SK-N-SH treated with all-trans-retinoic acid at 6 μM for 48 hours (cell line): Measurements from ENCODE around the gene KARS1.

ENCODE experiments used
- ATAC-seq: fragments of 200-7000 bp; cut with Tn5 transposase; 3 replicates; pipeline ENCODE4 v1.9.1; 2020; ENCODE audit warnings: mild to moderate bottlenecking, moderate library complexity
- ARNTL ChIP-seq: fragments of 450-650 bp; formaldehyde crosslinking; IDR thresholded peaks from 2 replicates; pipeline ENCODE4 v1.5.0; 2020; ENCODE audit warnings: low read depth, mild to moderate bottlenecking, moderate library complexity, borderline replicate concordance
- BACH2 ChIP-seq: fragments of 250-450 bp; sonication (Bioruptor Pico); IDR thresholded peaks from 2 replicates; pipeline ENCODE4 v1.9.0; 2021; ENCODE audit warnings: mild to moderate bottlenecking, borderline replicate concordance
- CREB5 ChIP-seq: fragments of 250-450 bp; sonication (Bioruptor Pico); IDR thresholded peaks from 2 replicates; pipeline ENCODE4 v1.5.1; 2020; ENCODE audit warnings: low read depth, mild to moderate bottlenecking, moderate library complexity
- CSDC2 ChIP-seq: fragments of 250-450 bp; sonication (Bioruptor Pico); IDR thresholded peaks from 2 replicates; pipeline ENCODE4 v1.5.0; 2020; ENCODE audit warnings: mild to moderate bottlenecking, moderate library complexity
- CSRNP3 ChIP-seq: fragments of 250-450 bp; sonication (Bioruptor Pico); IDR thresholded peaks from 2 replicates; pipeline ENCODE4 v1.5.1; 2021; ENCODE audit warnings: mild to moderate bottlenecking, moderate library complexity
- ESRRG ChIP-seq: fragments of 250-450 bp; sonication (Bioruptor Pico); IDR thresholded peaks from 2 replicates; pipeline ENCODE4 v1.6.1; 2021; ENCODE audit warnings: mild to moderate bottlenecking
- GLIS3 ChIP-seq: fragments of 250-450 bp; sonication (Bioruptor Pico); IDR thresholded peaks from 2 replicates; pipeline ENCODE4 v1.5.0; 2020; ENCODE audit warnings: mild to moderate bottlenecking, moderate library complexity
- ISL1 ChIP-seq: fragments of 250-450 bp; sonication (Bioruptor Pico); IDR thresholded peaks from 2 replicates; pipeline ENCODE4 v2.1.2; 2022; ENCODE audit warnings: mild to moderate bottlenecking, moderate library complexity
- OSR1 ChIP-seq: fragments of 250-450 bp; sonication (Bioruptor Pico); IDR thresholded peaks from 2 replicates; pipeline ENCODE4 v1.8.0; 2022; ENCODE audit warnings: moderate library complexity, mild to moderate bottlenecking, inconsistent platforms
- POU6F1 ChIP-seq: fragments of 250-450 bp; sonication (Bioruptor Pico); IDR thresholded peaks from 2 replicates; pipeline ENCODE4 v1.8.0; 2021; ENCODE audit warnings: low read depth, mild to moderate bottlenecking, moderate library complexity, borderline replicate concordance
- PPARA ChIP-seq: fragments of 250-450 bp; sonication (Bioruptor Pico); IDR thresholded peaks from 2 replicates; pipeline ENCODE4 v1.5.0; 2020; ENCODE audit warnings: mild to moderate bottlenecking, borderline replicate concordance
- RARB ChIP-seq: fragments of 250-450 bp; sonication (Bioruptor Pico); IDR thresholded peaks from 2 replicates; pipeline ENCODE4 v1.8.0; 2021; ENCODE audit warnings: mild to moderate bottlenecking, moderate library complexity
- SNAI2 ChIP-seq: fragments of 250-450 bp; sonication (Bioruptor Pico); IDR thresholded peaks from 2 replicates; pipeline ENCODE4 v1.5.0; 2020; ENCODE audit warnings: mild to moderate bottlenecking, moderate library complexity
- TCF4 ChIP-seq: fragments of 250-450 bp; sonication (Bioruptor Pico); IDR thresholded peaks from 2 replicates; pipeline ENCODE4 v1.8.0; 2021; ENCODE audit warnings: mild to moderate bottlenecking, moderate library complexity, borderline replicate concordance
- TOX ChIP-seq: fragments of 250-450 bp; sonication (Bioruptor Pico); IDR thresholded peaks from 2 replicates; pipeline ENCODE4 v1.8.0; 2021; ENCODE audit warnings: mild to moderate bottlenecking, moderate library complexity, borderline replicate concordance
- ZC3H10 ChIP-seq: fragments of 250-450 bp; sonication (Bioruptor Pico); IDR thresholded peaks from 2 replicates; pipeline ENCODE4 v1.5.1; 2021; ENCODE audit warnings: mild to moderate bottlenecking, moderate library complexity
- ZFP3 ChIP-seq: fragments of 250-450 bp; sonication (Bioruptor Pico); IDR thresholded peaks from 2 replicates; pipeline ENCODE4 v1.5.0; 2020; ENCODE audit warnings: mild to moderate bottlenecking, moderate library complexity
- ZFP30 ChIP-seq: fragments of 450-650 bp; formaldehyde crosslinking; IDR thresholded peaks from 2 replicates; pipeline ENCODE4 v1.5.0; 2022; ENCODE audit warnings: mild to moderate bottlenecking, moderate library complexity
- ZNF565 ChIP-seq: fragments of 450-650 bp; formaldehyde crosslinking; conservative IDR thresholded peaks from 2 replicates; pipeline ENCODE4 v1.5.0; 2020; ENCODE audit warnings: low read depth, mild to moderate bottlenecking, moderate library complexity
- ZNF70 ChIP-seq: fragments of 450-650 bp; formaldehyde crosslinking; IDR thresholded peaks from 2 replicates; pipeline ENCODE4 v1.5.0; 2020; ENCODE audit warnings: mild to moderate bottlenecking, moderate library complexity
- ZNF8 ChIP-seq: fragments of 450-650 bp; formaldehyde crosslinking; IDR thresholded peaks from 2 replicates; pipeline ENCODE4 v1.5.0; 2020; ENCODE audit warnings: mild to moderate bottlenecking, moderate library complexity
- TF ChIP-seq, protein P1 (sequence below): fragments of 250-450 bp; sonication (Bioruptor Pico); IDR thresholded peaks from 2 replicates; pipeline ENCODE4 v1.5.0; 2020; ENCODE audit warnings: mild to moderate bottlenecking, moderate library complexity
- TF ChIP-seq, protein P2 (sequence below): fragments of 250-450 bp; sonication (Bioruptor Pico); IDR thresholded peaks from 2 replicates; pipeline ENCODE4 v1.8.0; 2020; ENCODE audit warnings: mild to moderate bottlenecking, moderate library complexity, borderline replicate concordance

KARS1 gene

GRCh38 chr16:75621170-75621477 lies 26.3 kb downstream of the KARS1 start:
- ATAC-seq, result peak; percentile 56
- no peak for TF ChIP-seq CSDC2 (CRISPR knock-in tag)
- no peak; the same call in 1 of the 2 replicates for TF ChIP-seq TCF4 (CRISPR knock-in tag)
- TF ChIP-seq OSR1 (CRISPR knock-in tag), result no peak
- no peak for TF ChIP-seq GLIS3 (CRISPR knock-in tag)
- no peak for TF ChIP-seq ZNF565
- no peak for TF ChIP-seq PPARA
- TF ChIP-seq, protein P1, sequence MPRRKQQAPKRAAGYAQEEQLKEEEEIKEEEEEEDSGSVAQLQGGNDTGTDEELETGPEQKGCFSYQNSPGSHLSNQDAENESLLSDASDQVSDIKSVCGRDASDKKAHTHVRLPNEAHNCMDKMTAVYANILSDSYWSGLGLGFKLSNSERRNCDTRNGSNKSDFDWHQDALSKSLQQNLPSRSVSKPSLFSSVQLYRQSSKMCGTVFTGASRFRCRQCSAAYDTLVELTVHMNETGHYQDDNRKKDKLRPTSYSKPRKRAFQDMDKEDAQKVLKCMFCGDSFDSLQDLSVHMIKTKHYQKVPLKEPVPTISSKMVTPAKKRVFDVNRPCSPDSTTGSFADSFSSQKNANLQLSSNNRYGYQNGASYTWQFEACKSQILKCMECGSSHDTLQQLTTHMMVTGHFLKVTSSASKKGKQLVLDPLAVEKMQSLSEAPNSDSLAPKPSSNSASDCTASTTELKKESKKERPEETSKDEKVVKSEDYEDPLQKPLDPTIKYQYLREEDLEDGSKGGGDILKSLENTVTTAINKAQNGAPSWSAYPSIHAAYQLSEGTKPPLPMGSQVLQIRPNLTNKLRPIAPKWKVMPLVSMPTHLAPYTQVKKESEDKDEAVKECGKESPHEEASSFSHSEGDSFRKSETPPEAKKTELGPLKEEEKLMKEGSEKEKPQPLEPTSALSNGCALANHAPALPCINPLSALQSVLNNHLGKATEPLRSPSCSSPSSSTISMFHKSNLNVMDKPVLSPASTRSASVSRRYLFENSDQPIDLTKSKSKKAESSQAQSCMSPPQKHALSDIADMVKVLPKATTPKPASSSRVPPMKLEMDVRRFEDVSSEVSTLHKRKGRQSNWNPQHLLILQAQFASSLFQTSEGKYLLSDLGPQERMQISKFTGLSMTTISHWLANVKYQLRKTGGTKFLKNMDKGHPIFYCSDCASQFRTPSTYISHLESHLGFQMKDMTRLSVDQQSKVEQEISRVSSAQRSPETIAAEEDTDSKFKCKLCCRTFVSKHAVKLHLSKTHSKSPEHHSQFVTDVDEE (CRISPR knock-in tag), result no peak
- no peak for TF ChIP-seq ZFP3 (CRISPR knock-in tag)
- no peak for TF ChIP-seq BACH2
- no peak for TF ChIP-seq ARNTL (CRISPR knock-in tag)
- no peak for TF ChIP-seq SNAI2 (CRISPR knock-in tag)
- no peak for TF ChIP-seq ZC3H10
- no peak for TF ChIP-seq TOX (CRISPR knock-in tag)
- TF ChIP-seq ESRRG (CRISPR knock-in tag), result no peak
- TF ChIP-seq RARB (CRISPR knock-in tag), result no peak
- TF ChIP-seq CSRNP3 (CRISPR knock-in tag), result no peak
- TF ChIP-seq ISL1, result no peak
- TF ChIP-seq ZFP30, result no peak

DNA sequence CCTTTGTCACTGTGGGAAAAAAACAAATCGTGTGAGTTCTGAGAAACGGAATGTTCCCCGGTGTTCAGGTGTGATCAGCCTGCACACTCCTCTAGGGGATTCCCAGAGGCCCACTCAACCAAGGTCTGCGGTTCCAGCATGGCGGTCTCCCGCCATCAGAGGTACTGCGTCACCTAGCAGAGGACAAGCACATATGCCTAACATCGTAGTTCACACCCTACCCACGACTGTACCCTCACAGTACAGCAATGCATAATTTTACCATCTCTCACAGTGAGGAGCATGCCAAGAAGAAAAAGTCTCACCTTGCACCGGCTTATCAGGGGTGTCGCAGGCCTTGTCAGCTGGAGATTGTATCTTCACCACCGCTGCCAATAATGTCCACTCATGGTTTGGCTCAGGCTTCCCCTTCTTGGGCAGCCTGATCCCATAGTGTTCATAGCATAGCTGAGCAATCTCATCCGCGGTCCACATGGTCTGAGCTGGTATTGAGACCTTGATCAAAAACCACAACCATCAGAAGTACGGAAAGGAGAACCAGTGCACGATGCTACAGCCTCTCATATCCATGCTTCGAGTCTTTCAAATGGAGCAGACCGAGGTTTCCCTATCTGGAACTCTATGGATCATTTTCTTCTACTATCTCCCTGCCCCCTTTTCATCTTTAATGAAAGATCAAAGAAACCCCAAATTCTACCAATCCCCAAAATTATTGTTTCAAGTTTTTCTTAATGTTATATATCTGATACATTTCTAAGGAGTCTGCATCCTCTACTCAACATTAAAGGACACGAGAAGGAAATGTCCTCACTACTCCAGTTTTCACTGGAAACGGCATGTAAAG lies 26.9 kb downstream of the KARS1 start:
- ATAC-seq, result no peak
- TF ChIP-seq GLIS3 (CRISPR knock-in tag), result no peak
- TF ChIP-seq CSDC2 (CRISPR knock-in tag), result no peak

DNA sequence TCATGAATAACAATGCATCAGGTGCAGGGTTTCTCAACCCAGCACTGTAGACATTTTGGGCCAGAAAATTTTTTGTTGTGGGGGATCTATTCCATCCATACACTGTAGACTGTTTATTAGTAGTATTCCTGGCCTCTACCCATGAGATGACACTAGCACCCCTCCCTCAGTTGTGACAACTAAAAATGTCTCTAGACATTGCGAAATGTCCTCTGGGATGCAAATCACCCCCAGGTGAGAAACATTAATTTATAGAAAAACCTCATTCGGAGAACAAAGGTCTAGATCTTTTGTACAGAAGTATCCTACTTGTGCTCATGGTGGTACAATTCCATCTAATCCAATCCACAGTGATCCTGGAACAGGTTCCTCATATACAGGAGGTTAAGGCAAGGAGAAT lies 28.7 kb downstream of the KARS1 start:
- ATAC-seq, result no peak
- TF ChIP-seq ZNF70, result no peak
- TF ChIP-seq SNAI2 (CRISPR knock-in tag), result no peak
- TF ChIP-seq ZFP30, result no peak
- no peak for TF ChIP-seq ARNTL (CRISPR knock-in tag)
- TF ChIP-seq OSR1 (CRISPR knock-in tag), result no peak
- TF ChIP-seq GLIS3 (CRISPR knock-in tag), result no peak
- TF ChIP-seq BACH2, result no peak
- TF ChIP-seq ISL1, result no peak
- TF ChIP-seq POU6F1 (CRISPR knock-in tag), result no peak
- no peak for TF ChIP-seq TCF4 (CRISPR knock-in tag)
- no peak for TF ChIP-seq CSRNP3 (CRISPR knock-in tag)
- TF ChIP-seq ZNF8 (CRISPR knock-in tag), result no peak
- no peak for TF ChIP-seq TOX (CRISPR knock-in tag)
- TF ChIP-seq, protein P2, sequence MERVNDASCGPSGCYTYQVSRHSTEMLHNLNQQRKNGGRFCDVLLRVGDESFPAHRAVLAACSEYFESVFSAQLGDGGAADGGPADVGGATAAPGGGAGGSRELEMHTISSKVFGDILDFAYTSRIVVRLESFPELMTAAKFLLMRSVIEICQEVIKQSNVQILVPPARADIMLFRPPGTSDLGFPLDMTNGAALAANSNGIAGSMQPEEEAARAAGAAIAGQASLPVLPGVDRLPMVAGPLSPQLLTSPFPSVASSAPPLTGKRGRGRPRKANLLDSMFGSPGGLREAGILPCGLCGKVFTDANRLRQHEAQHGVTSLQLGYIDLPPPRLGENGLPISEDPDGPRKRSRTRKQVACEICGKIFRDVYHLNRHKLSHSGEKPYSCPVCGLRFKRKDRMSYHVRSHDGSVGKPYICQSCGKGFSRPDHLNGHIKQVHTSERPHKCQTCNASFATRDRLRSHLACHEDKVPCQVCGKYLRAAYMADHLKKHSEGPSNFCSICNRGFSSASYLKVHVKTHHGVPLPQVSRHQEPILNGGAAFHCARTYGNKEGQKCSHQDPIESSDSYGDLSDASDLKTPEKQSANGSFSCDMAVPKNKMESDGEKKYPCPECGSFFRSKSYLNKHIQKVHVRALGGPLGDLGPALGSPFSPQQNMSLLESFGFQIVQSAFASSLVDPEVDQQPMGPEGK (CRISPR knock-in tag), result no peak
- TF ChIP-seq ESRRG (CRISPR knock-in tag), result no peak
- TF ChIP-seq CSDC2 (CRISPR knock-in tag), result no peak
- no peak for TF ChIP-seq RARB (CRISPR knock-in tag)
- no peak for TF ChIP-seq CREB5
